H4 (cell line): ENCODE measurements around the gene CALD1. TPM values are rescaled to one million over a fixed set of nuclear protein-coding genes. Genes with fewer than 3 reads are reported as not detected.

Experiments used
- DNase-seq: peaks from one replicate; pipeline ENCODE4 v3.0.0-alpha.2; 2015; ENCODE audit warnings: low spot score
- total RNA-seq: library from RNA; depleted of rRNA; stranded (reverse); fragments of >200 nt; shearing (Covaris generic); gene quantifications from 2 replicates; pipeline ENCODE4 v1.2.3, GENCODE V29; 2014; rRNA removed

Gene CALD1, protein sequence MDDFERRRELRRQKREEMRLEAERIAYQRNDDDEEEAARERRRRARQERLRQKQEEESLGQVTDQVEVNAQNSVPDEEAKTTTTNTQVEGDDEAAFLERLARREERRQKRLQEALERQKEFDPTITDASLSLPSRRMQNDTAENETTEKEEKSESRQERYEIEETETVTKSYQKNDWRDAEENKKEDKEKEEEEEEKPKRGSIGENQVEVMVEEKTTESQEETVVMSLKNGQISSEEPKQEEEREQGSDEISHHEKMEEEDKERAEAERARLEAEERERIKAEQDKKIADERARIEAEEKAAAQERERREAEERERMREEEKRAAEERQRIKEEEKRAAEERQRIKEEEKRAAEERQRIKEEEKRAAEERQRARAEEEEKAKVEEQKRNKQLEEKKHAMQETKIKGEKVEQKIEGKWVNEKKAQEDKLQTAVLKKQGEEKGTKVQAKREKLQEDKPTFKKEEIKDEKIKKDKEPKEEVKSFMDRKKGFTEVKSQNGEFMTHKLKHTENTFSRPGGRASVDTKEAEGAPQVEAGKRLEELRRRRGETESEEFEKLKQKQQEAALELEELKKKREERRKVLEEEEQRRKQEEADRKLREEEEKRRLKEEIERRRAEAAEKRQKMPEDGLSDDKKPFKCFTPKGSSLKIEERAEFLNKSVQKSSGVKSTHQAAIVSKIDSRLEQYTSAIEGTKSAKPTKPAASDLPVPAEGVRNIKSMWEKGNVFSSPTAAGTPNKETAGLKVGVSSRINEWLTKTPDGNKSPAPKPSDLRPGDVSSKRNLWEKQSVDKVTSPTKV
- 152 and 195 TPM in 2 replicates for total RNA-seq

DNA sequence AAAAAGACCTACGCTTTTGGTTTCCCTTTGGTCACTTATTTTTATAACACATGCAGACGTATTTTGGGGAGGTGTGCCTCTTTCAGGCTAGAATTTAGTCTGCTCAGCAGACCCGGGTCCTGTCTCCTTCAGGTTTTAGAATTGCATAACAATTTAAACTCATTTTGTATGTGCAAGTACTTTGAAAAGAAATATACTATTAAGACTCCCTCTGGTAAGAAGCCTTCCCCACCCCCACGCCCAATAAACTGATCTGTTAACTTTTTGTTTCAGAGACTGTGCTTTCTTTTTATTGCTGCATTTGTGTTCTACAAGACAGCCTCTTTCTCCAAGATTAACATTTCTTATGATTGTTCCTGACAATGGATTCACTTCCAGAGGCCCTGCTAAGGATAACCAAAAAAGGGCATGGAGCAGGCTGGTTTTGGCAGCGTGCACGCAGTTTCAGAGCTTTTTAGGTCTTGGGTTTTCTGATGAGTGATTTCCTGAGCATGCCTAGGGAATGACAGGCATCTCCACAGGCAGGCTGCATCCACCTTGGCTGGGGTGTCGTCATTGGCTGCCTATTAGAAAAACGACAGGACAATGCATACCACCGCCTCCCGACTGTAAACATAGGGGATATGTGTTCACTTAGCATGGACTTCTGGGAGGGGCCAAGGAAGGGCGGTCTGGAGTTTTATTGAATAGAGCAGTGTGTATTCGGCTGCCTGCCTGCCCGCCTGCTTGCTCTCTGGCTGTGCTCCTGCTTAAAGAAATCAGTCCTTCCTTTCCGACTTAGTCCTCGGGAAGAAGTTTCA lies at the start of gene CALD1:
TSS of gene CALD1 (plus strand) at position 694 of the 800 bp plus-strand sequence. CDS start 88,100 bp downstream, outside the sequence.
- peak; percentile 99 for DNase-seq

DNA sequence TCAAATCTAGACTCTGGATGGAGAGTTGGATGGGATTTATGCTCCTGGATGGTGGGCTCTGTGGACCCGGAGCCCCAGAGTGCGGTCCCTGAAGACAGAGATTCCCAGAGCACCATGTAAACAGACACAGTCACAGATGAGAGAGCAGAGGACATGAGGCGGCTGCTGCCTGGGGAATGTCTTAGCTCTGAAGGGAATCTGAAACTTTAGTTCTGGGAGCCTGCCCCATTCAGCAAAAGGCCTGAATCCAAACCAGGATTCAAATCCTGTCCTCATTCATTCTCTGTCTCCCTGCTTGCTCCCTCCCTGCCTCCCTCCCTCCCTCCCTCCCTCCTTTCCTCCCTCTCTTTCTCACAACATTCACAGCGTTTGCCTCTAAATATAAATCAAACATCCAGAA lies 49.5 kb upstream of the CALD1 start:
- DNase-seq = no peak

DNA sequence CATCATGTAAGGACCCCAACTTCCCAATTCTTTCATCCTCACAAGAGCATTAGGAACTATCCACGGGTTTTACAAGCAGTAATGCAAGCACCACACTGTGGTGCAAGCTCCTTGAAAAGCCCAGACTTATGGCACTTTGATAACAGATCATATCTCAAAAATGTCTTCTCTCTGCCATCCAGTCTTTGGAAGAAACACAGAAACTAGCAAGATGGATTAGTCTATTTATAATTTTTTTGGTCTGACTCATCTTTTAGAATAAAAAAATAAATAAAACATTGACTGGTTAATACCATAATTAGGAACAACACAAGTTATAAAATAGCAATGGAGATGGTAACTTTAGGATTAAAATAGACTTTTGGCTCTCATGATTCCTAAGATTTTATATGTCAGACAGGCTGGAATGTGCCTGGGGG lies 49.0 kb upstream of the CALD1 start:
- no peak for DNase-seq

DNA sequence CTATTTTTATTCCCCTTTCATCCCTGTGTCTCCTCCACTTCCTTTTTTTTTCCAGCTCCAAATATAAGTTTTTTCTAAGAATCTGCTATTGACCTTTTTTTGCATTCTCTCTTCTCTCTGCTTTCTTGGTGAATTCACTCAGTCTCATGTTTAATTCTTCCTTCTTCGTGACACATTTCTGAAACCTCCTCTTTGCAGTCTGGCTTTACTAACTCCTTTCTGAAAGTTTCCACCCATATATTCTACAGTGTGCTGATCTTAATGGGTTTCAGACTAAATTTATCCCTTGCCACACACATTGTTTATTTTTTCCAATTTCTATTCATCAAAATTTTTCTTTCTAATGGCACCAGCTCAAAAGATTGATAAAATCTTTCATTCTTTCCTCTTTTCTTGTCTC lies 47.8 kb upstream of the CALD1 start:
- DNase-seq = no peak

DNA sequence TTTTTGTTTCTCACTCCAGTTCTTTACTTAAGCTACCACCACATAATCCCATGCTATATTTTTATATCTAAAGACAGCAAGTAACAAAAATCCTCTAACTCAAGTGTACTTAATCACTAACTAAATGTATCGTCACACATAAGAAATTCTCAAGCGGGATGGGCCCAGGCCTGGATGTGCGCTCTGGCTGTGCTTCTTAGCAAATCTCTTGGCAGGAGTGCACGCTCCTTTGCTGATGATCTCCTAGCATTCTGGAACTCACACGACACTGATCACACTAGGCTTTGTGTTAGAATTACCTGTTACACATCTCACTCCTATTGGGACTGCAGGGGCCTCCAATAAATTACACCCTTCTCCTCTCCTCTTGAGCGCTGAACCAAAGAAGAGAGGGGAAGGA lies 46.7 kb upstream of the CALD1 start:
- no peak for DNase-seq

DNA sequence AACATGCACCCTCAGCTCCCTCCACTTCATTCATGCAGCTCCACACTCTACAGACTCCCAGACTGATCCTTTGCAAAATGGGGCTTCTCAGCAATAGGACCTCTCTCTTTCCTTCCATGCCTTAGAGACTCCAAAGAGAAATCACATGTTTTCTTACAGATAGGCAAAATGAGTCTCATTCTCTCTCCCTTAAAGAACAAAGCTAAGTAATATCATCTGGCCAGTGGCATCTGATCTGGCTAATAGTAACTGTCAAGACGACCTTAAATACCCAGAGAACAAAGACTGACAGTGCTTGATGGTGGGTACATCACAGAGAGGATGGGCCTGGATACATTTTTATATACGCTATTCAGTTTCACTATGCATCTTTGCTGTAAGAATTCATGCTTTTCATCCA lies 43.1 kb upstream of the CALD1 start:
- DNase-seq = no peak

DNA sequence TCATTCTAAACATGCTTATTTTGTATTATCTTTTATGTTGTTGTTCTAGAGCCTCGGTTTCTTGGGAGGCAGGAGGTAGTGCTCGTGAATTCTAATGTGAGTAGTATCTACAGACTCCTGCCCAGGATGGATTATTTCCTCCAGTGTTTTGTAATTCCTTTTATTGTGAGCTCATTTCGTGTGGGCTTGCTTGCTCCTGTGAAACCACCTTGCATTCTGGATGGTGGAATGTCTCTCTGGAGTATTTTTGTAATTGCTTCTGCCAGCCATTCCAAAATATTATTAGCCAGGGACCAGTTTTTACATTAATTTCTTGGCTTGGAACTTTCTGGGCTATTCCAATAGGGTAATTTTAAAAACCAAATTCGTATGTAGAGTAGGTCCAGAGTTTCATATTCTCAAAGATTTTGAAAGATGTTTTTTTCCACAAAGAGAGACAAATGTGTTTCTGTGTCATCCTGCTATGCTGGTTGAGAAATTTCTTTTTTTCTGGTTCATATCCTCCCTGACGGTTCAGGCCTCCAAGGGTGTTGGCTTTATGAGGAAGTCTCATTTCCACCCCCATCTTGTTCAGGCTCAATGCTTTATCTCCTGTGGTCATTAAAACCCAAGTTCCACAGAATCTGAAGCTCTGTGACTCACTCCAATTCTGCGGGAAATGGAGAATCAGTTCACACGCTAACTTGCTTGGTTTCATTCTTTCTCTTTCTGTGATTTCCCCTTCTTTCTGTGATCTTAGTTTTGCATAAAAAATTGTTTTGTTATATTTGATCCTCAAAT lies 41.7 kb upstream of the CALD1 start:
- peak; percentile 82 for DNase-seq

DNA sequence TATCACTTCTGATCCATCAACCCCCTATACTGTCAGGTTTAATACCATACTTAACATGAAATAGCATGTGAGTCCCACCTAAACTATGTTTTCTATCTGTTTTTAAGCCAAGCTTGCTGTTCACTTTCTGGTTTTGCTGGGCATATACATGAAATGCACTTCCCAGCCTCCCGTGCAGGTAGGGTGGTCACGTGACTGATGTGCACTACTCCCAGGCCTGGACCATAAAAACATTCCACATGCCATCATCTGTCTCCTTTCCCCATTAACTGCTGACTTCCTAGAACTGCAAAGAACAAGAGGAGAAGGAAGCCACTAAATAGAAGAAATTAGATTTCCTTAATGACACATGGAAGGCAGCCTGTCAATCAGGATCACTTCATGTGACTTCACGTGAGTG lies 40.1 kb upstream of the CALD1 start:
- DNase-seq = no peak

DNA sequence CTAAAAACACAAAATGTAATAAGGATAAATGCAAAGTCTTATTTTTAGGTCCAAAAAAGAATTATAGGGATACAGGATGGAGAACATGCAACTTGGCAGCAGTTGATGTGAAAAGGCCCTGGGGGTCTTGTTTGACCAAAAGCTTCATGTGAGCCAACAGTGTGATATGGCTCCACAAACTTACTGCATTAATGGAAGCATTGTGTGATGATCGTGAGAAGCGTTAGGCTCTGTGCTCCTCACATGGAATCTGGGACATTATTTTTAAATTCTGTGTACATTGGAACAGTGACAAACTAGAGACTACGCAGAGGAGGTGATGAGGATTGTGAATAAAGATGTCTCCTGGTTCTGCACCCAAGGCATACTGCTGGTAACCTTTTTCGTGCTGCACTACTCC lies 39.1 kb upstream of the CALD1 start:
- no peak for DNase-seq

DNA sequence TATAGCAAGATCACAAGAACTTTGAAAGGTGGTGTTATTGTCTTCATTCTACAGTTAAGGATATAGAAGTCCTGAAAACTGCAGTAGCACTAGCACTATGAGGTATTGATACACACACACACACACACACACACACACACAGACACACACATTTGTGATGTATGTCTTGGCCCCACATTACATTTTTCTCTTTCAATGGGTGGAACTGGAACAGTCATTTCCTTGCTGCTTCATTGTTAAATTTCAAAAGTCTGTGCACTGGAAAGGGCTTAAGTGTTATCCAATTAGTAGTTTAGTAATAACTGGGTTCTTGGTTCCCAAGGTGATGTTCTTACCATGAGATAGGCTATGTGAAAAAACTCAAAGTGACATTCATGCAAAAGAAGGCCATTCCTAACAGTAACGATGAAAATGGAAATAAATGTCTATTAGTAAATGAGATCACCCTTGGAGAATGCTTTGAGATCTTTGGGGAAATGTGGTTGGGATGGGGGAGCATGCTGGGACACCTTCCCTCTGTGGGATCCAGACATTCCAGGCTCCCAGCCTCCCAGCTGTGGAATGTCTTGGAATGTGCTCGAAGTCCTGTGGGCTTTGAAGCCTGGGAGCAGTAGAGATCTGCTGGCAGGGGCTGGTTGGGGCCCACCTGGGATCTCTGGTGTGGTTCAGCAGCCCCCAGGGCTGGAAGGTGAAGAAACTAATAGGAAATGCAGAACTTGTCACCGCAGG lies 37.4 kb upstream of the CALD1 start:
- peak; percentile 69 for DNase-seq

DNA sequence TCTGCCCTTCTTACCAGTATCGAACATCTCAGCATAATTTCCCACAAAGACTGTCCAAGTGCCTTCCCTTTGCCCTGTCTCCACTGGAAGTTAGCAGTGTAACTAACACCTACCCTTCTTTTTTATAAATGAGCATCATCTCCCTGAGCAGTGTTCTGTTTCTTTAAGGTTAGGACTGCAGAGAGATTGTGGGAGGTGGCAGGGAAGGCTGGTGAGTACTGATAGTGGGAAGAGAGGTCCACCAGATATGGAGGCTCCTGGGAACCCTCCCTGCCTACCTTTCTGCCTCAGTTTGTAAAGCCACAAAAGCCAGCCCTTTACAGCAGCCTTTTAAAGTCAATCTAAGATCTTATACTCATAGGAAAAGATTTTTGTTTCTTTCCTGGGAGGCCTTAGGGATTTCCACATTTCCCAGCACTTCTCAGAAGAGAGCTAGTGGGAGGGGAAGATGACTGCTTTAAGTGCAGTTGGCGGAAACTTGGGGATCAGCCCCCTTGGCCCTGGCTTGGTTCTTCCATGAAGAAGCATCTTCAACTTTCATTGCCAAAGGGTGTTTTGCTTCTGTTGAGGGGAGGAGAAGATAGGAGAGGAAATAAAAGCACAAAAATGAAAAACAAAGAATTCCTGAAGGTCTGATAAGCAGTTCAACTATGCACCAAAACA lies 36.6 kb upstream of the CALD1 start:
- peak; percentile 19 for DNase-seq

DNA sequence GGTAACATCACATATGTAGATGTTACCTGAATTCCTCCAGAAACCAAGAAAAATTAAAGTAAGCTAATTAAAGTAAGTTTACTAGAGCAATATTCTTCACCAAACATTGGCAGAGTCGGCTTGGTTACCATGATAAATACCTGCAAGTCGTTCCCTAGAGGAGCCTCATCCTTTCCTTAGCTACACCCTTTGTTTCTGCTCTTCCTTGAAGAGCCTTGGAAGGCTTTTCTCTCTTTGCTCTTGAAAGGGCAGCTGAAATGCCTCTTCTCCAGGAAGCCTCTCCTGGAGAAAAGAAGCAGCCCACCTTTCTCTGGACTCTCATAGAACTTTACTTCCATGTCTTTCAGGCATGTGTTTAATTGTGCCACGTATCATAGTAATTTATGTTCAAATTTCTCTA lies 34.9 kb upstream of the CALD1 start:
- DNase-seq = no peak

DNA sequence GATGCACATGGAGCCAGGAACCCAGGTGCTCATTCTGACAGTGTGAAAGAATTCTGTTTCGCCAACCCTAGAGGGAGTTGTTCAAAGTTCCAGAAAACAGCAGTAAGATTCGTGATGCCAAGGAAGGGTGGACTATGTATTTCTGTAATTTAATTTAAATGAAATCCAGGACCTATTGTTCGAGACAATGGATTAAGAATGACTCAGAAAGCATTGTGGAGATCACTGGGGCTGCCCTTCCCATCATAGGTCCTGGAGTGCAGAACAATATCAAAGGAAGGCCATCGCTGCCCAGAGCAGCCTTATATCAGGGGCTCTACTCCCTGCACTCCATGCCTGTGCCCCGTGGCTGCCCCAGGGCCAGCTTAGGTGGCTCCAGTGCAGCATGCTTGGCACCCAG lies 32.1 kb upstream of the CALD1 start:
- no peak for DNase-seq

DNA sequence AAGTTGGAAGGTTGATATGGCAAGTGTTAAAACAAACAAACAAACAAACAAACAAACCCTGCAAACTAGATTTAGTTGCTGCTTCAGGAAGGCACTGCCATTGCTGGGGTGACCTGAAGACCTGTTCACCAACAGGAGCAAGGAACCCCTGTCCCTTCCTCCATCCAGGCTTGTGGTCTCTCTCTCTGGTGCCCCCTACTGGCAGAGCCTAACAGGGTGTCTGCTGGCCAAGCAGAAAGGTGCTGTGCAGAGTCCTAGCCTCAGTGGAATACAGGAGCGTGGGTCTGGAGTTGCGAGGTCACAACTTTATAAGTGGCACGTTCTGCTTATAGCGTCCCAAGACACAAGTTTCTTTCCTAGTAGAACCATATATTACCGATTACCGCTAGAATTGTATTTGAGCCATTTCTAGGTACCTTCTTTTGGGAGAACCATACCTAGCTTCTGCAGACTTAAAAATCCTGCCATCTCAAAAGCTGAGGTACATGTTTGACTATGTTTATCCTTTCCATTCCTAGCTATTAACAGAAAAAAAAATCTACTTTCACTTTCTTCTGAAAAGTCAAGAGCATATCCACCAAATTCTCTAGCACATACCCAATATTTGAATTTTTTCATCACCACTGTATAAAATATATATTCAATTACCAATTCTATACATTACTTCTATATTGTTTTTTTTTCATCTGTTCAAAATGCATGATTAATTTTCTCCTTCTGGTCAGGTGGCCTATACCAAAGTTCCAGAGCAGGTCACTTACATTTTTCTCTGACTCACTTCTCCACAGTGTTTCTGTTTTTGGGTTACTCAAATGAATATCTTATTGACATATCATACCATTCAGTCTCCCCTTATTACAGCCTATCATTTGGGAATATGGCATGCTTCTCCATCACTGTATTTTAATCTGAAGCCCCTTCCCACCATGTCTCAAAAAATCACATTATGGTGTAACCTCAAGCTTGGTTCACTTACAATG lies 29.1 kb upstream of the CALD1 start:
- peak; percentile 48 for DNase-seq

DNA sequence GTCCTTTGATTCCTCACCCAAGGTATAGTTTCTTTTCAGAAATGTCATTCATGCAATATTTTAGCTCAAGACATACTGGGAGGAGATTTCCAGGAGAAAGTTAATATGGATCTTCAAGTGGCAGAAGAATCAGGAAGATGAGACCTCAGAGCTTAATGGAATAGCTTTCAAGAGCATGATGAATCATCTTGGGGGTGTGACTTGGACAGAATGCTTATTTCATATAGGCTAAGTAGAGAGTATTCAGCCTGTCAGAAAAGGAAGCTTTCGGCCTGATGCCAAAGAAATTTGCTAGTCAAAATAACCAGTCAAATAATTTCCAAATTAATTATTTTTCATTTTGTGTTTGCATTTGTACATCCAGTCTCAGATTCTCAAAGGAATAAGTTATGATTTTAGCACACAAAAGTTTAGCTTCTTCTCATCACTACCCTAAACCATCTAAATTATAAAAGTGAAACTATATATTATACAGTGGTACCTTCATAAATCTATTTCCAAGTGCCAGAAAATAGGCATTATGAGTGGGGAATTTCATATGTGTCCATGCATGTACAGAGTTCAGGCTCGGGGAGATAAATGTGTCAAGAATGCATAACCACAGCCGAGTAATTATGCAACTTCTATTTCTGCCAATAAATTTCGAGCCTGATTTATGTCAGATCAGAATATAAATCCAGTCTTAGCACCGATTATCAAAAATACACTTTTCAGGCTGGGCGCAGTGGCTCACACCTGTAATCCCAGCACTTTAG lies 27.3 kb upstream of the CALD1 start:
- no peak for DNase-seq

DNA sequence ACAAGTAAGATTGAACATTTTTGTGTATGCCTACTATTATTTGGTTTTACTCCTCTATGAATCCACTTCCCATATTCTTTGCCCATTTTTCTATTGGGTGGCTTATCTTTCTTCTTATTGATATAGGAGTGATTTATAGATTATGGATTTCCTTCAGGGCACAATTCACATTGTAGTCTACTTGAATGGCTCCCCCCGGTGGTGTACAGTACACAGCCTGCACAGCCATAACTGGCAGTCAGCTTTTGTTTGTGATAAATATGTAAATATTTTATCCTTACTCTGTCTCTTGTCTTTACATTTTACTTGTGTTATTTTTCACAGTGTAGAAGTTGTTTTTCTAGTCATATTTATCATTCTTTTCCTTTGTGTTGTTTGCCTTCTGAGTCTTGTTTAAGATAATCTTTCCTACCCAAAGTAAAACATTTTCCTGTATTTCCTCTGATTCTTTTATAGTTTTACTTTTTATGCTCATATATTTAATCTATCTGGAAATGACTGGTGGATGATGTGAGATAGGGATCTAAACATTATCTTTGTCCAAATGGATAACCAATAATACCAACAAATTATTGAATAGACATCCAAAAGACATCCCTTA lies 23.9 kb upstream of the CALD1 start:
- no peak for DNase-seq

DNA sequence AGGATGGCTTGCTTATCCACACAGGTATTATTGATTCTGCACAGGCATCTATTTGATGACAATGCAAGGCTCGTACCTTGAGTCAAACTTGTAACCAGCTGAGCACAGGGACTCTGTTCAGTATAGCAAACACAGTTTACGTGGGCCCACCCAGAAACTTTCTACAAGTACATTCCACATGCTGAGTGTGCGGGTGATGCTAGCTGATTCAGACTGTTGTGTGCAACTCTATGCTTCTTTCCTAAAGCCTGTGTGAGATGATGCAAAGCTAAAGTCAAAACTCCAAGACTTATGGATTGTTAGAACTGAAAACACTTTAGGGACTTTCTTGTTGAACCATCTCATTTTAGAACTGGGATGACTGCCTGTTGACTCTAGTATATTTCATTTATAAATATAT lies 21.5 kb upstream of the CALD1 start:
- no peak for DNase-seq

DNA sequence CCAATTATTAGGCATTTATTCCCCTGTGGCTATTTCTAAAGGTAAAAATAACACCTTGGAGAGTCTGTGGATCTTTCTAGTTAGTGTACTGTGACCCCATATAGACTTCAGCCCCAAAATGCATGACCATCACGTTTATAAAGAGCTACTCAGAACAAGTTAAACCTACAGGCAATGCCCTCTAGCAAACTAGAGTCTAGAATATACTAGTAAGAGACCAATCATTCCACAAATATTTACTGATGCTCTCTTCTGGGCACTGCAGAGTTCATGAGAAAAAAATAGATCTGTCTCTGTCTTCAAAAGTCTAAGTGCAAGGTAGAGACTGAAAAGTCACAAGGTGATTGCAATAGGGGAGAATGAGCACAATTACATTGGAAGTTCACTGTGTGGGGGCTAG lies 20.5 kb upstream of the CALD1 start:
- DNase-seq = no peak
